ENCODE results near the gene SMURF1. TPM values are rescaled to one million over a fixed set of nuclear protein-coding genes. Genes with fewer than 3 reads are reported as not detected.

SMURF1 gene
- 19.7 and 20.2 TPM in 2 replicates for total RNA-seq (2014; rRNA removed; shearing (Covaris generic))

DNA sequence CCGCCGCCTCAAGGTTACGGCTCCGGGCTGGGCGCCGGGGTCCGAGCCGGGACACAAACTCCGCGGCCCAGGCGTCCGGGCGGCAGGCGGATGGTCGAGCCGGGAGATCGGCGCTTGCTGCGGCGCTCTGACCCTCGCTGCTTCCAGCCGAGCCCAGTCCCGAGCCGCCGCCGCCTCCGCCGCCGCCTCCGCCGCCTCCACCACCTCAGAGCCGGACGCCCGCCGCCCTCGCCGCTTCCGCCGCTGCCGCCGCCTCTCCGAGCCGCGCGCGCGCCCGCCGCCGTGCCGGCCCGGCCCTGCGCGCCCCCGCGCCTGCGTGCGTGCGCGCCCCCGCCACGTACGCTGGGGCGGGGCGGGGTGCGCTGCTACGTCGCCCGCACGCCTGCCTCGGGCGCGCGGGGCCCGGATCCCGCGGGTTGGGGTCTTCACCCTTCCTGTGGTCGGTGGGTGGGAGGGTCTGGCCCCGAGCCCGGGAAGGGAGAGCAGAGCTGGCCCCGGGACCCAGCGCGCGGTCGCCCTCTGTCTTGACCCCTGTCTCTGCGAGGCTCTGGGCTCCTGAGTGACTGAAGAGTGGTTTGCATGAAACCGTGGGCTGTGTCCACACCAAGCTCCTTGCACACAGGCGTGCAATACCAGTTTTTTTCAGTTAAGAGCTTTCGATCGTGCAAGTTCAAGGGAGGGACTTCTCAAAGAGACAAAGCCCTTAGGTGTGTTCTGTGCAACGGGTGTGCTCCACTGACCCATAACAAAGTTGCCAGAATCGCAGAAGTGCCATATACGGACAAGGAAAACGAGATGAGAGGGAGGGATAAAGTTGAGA lies at the start of gene SMURF1:
Gene SMURF1 (minus strand): TSS at position 256 of the 820 bp plus-strand sequence. CDS start 328 bp downstream, outside the sequence.
- Histone ChIP-seq H3K36me3 (replicated peaks; ENCODE audit: control insufficient read depth, insufficient read depth, low read length) (no peaks in the 10 kb centered on the region), H3K27me3 (ENCODE audit: control insufficient read depth, insufficient read depth, low read length) (no peaks in the 10 kb centered on the region), H3K4me3 (ENCODE audit: insufficient read depth, low read depth, low read length) (peak within 1 kb of the TSS; percentile 83)
- DNase-seq: peak; percentile 94

DNA sequence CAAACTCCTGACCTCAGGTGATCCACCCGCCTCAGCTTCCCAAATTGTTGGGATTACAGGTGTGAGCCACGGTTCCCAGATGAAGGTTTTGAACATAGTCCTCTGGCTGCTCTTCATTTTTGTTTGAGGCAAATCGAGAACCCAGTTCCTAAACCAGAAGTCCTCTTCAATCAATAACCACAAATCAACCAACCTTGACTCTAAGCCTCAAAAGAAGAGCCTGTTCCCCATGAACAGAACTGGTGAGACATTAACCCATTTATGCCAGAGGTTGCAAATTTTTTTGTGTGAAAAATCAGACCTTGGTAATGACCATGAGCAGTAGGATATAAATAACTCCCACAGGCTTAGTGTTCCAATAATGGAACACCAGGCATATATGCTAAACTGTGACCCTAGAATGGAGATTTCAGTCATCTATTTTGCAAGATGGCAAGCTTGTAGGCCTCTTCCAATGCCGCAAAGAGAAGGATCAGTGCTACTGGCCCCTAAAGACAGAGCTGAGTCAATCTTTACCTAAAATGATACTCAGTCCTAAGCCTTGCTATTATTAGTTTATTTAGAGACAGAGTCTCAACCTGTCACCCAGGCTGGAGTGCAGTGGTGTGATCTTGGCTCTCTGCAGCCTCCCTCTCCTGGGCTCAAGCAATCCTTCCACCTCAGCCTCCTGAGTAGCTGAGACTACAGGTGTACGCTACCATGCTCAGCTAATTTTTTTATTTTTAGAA lies 48.1 kb upstream of the SMURF1 start:
- Histone ChIP-seq H3K4me3 (ENCODE audit: insufficient read depth, low read depth, low read length) (no peak overlapping the region), H3K27me3 (ENCODE audit: control insufficient read depth, insufficient read depth, low read length) (no peaks in the 10 kb centered on the region), H3K36me3 (replicated peaks; ENCODE audit: control insufficient read depth, insufficient read depth, low read length) (no peaks in the 10 kb centered on the region)
- no peak for DNase-seq

DNA sequence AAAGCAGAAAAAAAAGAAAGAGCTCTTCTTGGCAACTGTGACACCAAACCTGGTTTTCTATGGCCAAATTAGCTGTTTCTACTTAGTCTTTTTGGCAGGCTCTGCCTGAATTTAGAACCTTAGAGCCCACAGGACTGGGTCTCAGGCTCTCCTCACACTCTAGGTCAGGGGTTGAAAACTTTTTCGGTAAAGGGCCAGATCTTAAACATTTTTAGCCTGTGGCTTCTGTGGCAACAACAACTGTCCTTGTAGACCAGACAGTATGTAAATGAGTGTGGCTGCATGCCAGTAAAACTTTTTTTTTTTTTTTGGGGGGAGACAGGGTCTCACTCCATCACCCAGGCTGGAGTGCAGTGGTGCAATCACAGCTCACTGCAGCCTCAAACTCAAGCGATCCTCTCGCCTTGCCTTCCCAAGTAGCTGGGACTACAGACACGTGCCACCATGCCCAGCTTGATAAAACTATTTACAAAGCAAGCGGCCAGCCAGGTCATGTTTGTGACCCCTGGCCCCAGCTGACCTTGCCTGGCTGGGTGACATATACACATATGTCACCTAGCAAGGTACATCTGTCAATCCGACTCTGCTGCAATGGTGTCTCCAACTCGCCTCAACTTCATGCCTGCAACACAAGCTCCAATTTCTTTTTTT lies 46.6 kb upstream of the SMURF1 start:
- no peak for DNase-seq
- Histone ChIP-seq H3K27me3 (ENCODE audit: control insufficient read depth, insufficient read depth, low read length) (no peaks in the 10 kb centered on the region), H3K36me3 (replicated peaks; ENCODE audit: control insufficient read depth, insufficient read depth, low read length) (no peaks in the 10 kb centered on the region), H3K4me3 (ENCODE audit: insufficient read depth, low read depth, low read length) (no peak overlapping the region)

DNA sequence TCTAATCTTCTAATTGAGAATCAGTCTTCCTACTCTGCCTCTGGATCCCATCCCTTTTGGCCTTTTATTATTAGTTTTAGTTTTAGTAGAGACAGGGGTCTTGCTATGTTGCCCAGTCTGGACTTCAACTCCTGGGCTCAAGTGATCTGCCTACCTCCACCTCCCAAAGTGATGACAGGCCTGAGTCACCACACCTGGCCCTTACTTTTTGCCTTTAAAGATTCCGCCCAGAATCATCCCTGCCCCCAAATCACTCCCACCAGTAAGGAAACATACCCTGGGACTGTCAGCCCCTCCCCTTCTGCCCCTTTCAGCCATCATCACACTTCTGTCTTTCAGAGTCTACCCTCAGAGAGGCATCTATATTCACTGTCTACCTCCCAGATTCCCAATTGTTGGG lies 45.3 kb upstream of the SMURF1 start:
- Histone ChIP-seq H3K36me3 (replicated peaks; ENCODE audit: control insufficient read depth, insufficient read depth, low read length) (no peaks in the 10 kb centered on the region), H3K27me3 (ENCODE audit: control insufficient read depth, insufficient read depth, low read length) (no peaks in the 10 kb centered on the region), H3K4me3 (ENCODE audit: insufficient read depth, low read depth, low read length) (no peak overlapping the region)
- DNase-seq: no peak

DNA sequence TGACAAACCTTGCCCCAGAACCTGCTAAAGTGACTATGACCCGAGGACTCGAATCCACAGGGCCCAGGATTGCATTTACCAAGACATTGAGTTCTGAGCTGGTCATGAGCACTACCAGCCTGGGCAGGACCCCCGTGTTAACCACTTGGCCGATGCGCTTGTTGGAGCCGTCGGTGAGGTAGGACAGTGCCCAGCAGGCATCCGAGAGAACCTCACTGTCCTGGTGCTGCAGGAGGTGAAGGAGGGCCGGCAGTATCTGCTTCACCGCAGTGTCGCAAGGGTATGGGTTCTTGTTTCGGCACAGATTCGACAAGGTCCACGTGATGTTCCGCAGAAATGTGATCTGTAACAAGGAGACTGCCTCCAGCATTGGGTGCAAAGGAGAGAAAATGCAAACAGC lies 44.3 kb upstream of the SMURF1 start:
- DNase-seq: no peak
- no peaks in the 10 kb centered on the region for H3K36me3 ChIP-seq (replicated peaks; ENCODE audit: control insufficient read depth, insufficient read depth, low read length)
- H3K4me3 ChIP-seq (ENCODE audit: insufficient read depth, low read depth, low read length): no peak overlapping the region
- no peaks in the 10 kb centered on the region for H3K27me3 ChIP-seq (ENCODE audit: control insufficient read depth, insufficient read depth, low read length)

DNA sequence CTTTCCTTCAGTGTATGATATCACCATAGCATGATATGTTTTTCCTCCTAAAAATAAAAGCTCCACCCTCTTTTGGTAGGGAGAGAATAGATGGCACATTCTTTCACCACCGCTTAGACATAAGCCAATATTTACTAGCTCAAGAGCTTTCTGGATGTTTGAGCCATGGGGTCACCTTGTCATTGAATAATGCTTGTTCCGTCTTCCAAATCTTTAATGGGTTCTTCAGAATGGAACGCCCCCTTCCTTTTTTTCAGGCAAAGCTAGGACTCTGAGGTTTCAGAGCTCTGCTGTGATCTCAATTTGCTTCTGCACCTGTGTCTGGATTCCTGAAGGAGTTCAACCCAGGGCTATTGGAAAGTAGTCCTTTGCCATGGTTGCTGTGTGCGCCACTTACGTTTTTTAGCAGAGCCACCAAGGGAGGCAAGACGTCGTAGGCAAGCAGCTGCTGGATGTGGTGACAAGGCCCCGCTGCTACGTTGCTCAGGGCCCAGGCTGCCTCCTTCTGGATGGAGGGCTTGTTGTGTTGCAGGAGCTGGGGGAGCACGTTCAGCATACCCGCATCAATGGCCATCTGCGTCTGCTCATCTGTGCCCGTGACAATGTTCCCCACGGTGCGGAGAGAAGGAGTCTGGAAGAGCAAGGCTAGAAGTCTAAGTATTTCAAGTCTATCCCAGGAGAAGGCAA lies 40.8 kb upstream of the SMURF1 start:
- Histone ChIP-seq H3K36me3 (replicated peaks; ENCODE audit: control insufficient read depth, insufficient read depth, low read length) (no peaks in the 10 kb centered on the region), H3K27me3 (ENCODE audit: control insufficient read depth, insufficient read depth, low read length) (no peaks in the 10 kb centered on the region), H3K4me3 (ENCODE audit: insufficient read depth, low read depth, low read length) (no peak overlapping the region)
- peak; percentile 45 for DNase-seq

DNA sequence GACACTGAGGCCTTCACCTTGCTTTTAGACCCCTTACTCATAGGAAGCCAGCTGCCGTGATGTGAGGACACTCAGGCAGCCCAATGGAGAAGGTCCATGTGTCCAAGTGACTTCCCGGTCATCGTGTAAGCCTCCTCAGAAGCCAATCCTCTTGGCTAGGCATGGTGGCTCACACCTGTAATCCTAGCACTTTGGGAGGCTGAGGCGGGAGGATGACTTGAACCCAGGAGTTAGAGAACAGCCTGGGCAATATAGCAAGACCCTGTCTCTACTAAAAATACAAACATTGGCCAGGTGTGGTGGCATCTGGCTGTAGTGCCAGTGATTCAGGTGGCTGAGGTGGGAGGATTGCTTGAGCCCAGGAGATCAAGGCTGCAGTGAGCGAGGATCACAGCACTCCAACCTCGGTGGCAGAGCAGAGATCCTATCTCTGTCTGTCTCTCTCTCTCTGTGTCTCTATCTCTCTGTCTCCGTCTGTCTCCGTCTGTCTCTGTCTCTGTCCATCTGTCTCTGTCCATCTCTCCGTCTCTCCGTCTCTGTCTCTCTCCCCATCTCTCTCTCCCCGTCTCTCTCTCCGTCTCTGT lies 36.3 kb upstream of the SMURF1 start:
- H3K4me3 ChIP-seq (ENCODE audit: insufficient read depth, low read depth, low read length): no peak overlapping the region
- no peaks in the 10 kb centered on the region for H3K36me3 ChIP-seq (replicated peaks; ENCODE audit: control insufficient read depth, insufficient read depth, low read length)
- DNase-seq: no peak
- no peaks in the 10 kb centered on the region for H3K27me3 ChIP-seq (ENCODE audit: control insufficient read depth, insufficient read depth, low read length)

DNA sequence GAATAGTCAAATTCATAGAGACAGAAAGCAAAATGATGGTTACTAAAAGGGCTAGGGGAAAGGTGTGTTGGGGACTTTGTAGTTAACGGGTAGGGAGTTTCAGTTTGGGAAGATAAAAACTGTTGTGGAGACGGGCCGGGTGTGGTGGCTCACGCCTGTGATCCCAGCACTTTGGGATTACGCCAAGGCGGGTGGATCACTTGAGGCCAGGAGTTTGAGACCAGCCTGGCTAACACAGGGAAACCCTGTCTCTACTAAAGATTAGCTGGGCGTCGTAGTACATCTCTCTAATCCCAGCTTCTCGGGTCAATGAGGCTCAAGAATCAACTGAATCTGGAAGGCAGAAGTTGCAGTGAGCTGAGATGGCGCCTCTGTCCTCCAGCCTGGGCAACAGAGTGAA lies 33.3 kb upstream of the SMURF1 start:
- no peak for DNase-seq
- Histone ChIP-seq H3K4me3 (ENCODE audit: insufficient read depth, low read depth, low read length) (no peak overlapping the region), H3K27me3 (ENCODE audit: control insufficient read depth, insufficient read depth, low read length) (no peaks in the 10 kb centered on the region), H3K36me3 (replicated peaks; ENCODE audit: control insufficient read depth, insufficient read depth, low read length) (no peaks in the 10 kb centered on the region)

DNA sequence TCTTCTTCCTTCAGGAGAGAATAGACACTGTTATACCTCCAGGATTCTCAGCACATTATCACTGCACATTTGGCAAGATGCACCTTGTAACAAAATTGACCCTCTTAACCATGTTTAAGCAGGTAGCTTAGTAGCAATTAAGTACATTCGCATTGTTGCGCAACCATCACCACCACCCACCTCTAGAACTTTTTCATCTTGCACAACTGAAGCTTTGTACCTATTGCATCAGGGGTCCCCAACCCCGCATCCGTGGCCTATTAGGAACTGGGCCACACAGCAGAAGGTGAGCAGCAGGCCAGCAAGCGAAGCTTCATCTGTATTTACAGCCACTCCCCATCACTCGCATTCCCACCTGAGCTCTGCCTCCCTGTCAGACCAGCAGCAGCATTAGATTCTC lies 29.9 kb upstream of the SMURF1 start:
- H3K27me3 ChIP-seq (ENCODE audit: control insufficient read depth, insufficient read depth, low read length): no peaks in the 10 kb centered on the region
- H3K4me3 ChIP-seq (ENCODE audit: insufficient read depth, low read depth, low read length): no peak overlapping the region
- H3K36me3 ChIP-seq (replicated peaks; ENCODE audit: control insufficient read depth, insufficient read depth, low read length): no peaks in the 10 kb centered on the region
- DNase-seq: no peak

DNA sequence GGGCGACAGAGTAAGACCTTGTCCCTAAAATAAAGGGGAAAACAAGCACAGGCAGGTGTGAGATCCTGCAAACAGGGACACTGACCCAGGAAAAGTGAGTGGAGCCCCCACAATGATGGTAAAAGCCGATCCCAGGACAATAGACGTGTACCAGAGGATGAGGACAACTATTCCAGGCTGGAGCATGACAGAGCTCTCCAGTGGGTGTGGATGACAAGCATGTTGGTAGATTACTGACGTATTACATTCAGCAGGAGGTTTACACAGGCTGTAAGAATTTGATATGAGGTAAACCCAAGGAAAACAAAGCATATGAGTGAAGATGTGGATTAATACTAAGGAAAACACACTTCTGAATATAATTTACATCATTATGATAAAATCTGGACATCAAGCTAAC lies 27.8 kb upstream of the SMURF1 start:
- no peak for DNase-seq
- Histone ChIP-seq H3K27me3 (ENCODE audit: control insufficient read depth, insufficient read depth, low read length) (no peaks in the 10 kb centered on the region), H3K4me3 (ENCODE audit: insufficient read depth, low read depth, low read length) (no peak overlapping the region), H3K36me3 (replicated peaks; ENCODE audit: control insufficient read depth, insufficient read depth, low read length) (no peaks in the 10 kb centered on the region)

DNA sequence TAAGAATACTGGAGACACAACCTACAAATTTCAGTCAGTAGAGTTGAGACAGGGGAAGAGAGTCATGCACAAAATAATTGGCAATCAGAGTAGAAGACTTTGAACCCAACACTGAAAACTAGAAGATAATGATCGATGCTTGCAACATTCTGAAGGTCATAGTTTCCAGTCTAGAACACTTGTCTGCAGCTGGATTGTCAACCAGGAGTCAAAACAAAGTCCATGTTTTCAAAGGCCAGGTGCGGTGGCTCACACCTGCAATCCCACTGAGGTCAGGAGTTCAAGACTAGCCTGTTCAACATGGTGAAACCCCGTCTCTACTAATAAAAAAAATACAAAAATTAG lies 26.8 kb upstream of the SMURF1 start:
- no peak for DNase-seq
- Histone ChIP-seq H3K36me3 (replicated peaks; ENCODE audit: control insufficient read depth, insufficient read depth, low read length) (no peaks in the 10 kb centered on the region), H3K4me3 (ENCODE audit: insufficient read depth, low read depth, low read length) (no peak overlapping the region), H3K27me3 (ENCODE audit: control insufficient read depth, insufficient read depth, low read length) (no peaks in the 10 kb centered on the region)

DNA sequence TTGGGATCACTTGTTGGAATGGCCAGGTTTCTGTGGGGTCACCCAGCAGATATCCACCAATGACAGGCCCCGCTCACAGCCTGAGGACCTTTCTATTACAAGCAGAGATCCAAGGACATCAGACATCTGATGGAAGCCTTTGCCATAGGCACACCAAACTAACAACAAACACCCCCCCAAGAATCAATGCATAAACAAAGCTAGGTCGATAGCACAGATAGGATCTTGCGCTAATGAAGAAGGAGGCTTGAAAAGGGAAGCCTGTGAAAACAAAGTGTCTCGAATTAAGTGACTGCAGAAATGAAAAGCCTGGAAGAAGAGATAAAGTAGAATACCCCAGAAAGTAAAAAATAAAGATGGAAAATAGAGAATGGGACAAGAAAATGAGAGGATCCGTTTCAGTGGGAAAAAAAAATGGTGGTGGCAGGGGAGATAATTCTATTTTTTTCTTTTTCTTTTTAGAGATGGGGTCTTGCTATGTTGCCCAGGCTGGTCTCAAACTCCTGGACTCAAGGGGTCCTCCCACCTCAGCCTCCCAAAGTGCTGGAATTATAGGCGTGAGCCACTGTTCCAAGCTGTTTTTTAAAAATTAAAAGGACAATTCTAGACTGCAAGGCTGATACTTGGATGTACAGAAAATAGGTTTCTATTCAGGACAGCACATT lies 26.3 kb upstream of the SMURF1 start:
- no peak for DNase-seq
- Histone ChIP-seq H3K4me3 (ENCODE audit: insufficient read depth, low read depth, low read length) (no peak overlapping the region), H3K36me3 (replicated peaks; ENCODE audit: control insufficient read depth, insufficient read depth, low read length) (no peaks in the 10 kb centered on the region), H3K27me3 (ENCODE audit: control insufficient read depth, insufficient read depth, low read length) (no peaks in the 10 kb centered on the region)

DNA sequence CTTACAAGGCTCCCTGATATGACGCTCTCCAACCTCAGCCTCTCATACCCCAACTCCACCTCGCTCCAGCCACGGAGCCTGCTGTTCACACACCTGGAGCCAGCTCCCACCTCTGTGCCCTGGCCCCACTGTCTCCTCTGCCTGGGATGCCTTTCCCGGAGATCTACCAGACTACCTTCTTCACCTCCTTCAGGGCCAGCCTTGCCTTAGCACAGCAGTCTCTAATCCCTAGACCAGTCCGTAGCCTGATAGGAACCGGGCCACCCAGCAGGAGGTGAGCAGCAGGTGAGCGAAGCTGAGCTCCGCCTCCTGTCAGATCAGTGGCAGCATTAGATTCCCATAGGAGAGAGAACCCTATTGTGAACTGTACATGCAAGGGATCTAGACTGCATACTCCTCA lies 23.2 kb upstream of the SMURF1 start:
- Histone ChIP-seq H3K36me3 (replicated peaks; ENCODE audit: control insufficient read depth, insufficient read depth, low read length) (no peaks in the 10 kb centered on the region), H3K27me3 (ENCODE audit: control insufficient read depth, insufficient read depth, low read length) (no peaks in the 10 kb centered on the region), H3K4me3 (ENCODE audit: insufficient read depth, low read depth, low read length) (no peak overlapping the region)
- no peak for DNase-seq

DNA sequence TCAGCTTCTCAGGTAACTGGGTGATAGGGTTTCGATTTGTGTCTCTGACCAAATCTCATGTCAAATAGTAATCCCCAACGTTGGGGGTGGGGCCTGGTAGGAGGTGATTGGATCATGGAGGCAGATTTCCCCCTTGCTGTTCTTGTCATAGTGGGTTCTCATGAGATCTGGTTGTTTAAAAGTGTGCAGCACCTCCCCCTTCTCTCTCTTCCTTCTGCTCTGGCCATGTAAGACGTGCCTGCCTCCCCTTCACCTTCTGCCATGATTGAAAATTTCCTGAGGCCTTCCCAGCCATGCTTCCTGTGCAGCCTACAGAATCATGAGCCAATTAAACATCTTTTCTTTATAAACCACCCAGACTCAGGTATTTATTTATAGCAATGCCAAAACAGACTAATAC lies 21.9 kb upstream of the SMURF1 start:
- DNase-seq: no peak
- Histone ChIP-seq H3K36me3 (replicated peaks; ENCODE audit: control insufficient read depth, insufficient read depth, low read length) (no peaks in the 10 kb centered on the region), H3K27me3 (ENCODE audit: control insufficient read depth, insufficient read depth, low read length) (no peaks in the 10 kb centered on the region), H3K4me3 (ENCODE audit: insufficient read depth, low read depth, low read length) (no peak overlapping the region)
